Colonic mucosa (tissue), 4 donors: Measurements from ENCODE around the gene NFE2L1. TPM values are rescaled to one million over a fixed set of nuclear protein-coding genes. Genes with fewer than 3 reads are reported as not detected.

Experiments
- DNase-seq: peaks from one replicate; pipeline ENCODE4 v3.0.0-alpha.2; 2020
- H3K27ac ChIP-seq: fragments of 200-600 bp; one replicate; pipeline ENCODE4 v1.8.0; 2021
- H3K27me3 ChIP-seq: fragments of 200-600 bp; one replicate; pipeline ENCODE4 v1.8.0; 2021
- H3K36me3 ChIP-seq: fragments of 200-600 bp; one replicate; pipeline ENCODE4 v1.8.0; 2021
- H3K4me1 ChIP-seq: fragments of 200-600 bp; one replicate; pipeline ENCODE4 v1.8.0; 2021; ENCODE audit warnings: mild to moderate bottlenecking
- H3K4me3 ChIP-seq: fragments of 200-600 bp; one replicate; pipeline ENCODE4 v1.8.0; 2021
- H3K9ac ChIP-seq, 2 donors: one replicate each; pipeline ENCODE4 v1.7.0; 2013; ENCODE audit warnings: control low read depth in 2 of 2, low read depth in 2 of 2, low read length in 2 of 2
- H3K9me3 ChIP-seq: fragments of 200-600 bp; one replicate; pipeline ENCODE4 v1.8.0; 2021
- intact Hi-C: fragments of 100-400 bp; cut with DNase I; formaldehyde crosslinking; loops from one replicate; pipeline ENCODE4 v1.14.1; 2022
- total RNA-seq, 2 donors: library from RNA; stranded (reverse); fragmentation: NEBNext Ultra II Directional in 1 of 2; extraction: Animal tissue kit (Norgen Biotek cat#: 25700) in 1 of 2; gene quantifications; one replicate each; pipeline ENCODE4 v1.2.1, GENCODE V29; 2021
- TF ChIP-seq, protein P1 (sequence below): fragments of 200-600 bp; IDR thresholded peaks from one replicate; pipeline ENCODE4 v1.8.0; 2022; ENCODE audit warnings: antibody characterized with exemption, mild to moderate bottlenecking
- donor health status: healthy.
- donor health status: DM: no; HTN: no; CAD: no.
- donor health status: DM: no; HTN: no; CAD: no.

The NFE2L1 gene
- total RNA-seq, 2 donors from 2014 or later = 158 to 264 TPM

- intact Hi-C loops = no loop called here
- TF ChIP-seq, protein P1, sequence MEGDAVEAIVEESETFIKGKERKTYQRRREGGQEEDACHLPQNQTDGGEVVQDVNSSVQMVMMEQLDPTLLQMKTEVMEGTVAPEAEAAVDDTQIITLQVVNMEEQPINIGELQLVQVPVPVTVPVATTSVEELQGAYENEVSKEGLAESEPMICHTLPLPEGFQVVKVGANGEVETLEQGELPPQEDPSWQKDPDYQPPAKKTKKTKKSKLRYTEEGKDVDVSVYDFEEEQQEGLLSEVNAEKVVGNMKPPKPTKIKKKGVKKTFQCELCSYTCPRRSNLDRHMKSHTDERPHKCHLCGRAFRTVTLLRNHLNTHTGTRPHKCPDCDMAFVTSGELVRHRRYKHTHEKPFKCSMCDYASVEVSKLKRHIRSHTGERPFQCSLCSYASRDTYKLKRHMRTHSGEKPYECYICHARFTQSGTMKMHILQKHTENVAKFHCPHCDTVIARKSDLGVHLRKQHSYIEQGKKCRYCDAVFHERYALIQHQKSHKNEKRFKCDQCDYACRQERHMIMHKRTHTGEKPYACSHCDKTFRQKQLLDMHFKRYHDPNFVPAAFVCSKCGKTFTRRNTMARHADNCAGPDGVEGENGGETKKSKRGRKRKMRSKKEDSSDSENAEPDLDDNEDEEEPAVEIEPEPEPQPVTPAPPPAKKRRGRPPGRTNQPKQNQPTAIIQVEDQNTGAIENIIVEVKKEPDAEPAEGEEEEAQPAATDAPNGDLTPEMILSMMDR = no peak
- no peaks in the 10 kb centered on the region for H3K27me3 ChIP-seq
- peaks cover 8% of the 10 kb centered on the region for H3K36me3 ChIP-seq
- no peak for DNase-seq
- peaks cover 44% of the 10 kb centered on the region for H3K4me1 ChIP-seq
- no peak overlapping the region for H3K4me3 ChIP-seq
- no peak overlapping the region for H3K9ac ChIP-seq
- no peak overlapping the region for H3K27ac ChIP-seq
- no peaks in the 10 kb centered on the region for H3K9me3 ChIP-seq
Observed at GRCh38 chr17:48055531-48056245, 7.5 kb downstream of the NFE2L1 start.

DNA sequence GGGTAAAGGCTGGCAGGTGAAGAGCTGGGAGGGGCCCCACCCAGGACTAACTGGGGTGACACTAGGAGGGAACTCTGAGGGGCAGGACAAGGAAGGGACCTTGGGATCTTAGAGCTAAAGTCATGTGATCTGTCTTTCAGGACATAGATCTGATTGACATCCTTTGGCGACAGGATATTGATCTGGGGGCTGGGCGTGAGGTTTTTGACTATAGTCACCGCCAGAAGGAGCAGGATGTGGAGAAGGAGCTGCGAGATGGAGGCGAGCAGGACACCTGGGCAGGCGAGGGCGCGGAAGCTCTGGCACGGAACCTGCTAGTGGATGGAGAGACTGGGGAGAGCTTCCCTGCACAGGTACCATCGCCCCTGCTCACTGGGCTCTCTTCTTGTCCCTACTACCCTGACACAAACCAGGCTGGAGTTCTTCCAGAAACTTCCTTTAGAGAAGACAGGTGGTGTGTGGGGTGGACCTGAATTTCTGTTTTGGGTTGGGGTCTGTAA is 8.1 kb downstream of the NFE2L1 start:
- H3K27me3 ChIP-seq = no peaks in the 10 kb centered on the region
- intact Hi-C loops = no loop called here
- H3K27ac ChIP-seq = no peak overlapping the region
- H3K4me3 ChIP-seq = no peak overlapping the region
- no peak overlapping the region for H3K9ac ChIP-seq
- TF ChIP-seq, protein P1 = no peak
- no peak for DNase-seq
- H3K9me3 ChIP-seq = no peaks in the 10 kb centered on the region
- H3K4me1 ChIP-seq = peaks cover 37% of the 10 kb centered on the region
- H3K36me3 ChIP-seq = peaks cover 5% of the 10 kb centered on the region

GRCh38 chr17:48056879-48057278 is 8.7 kb downstream of the NFE2L1 start:
- H3K4me3 ChIP-seq = no peak overlapping the region
- peaks cover 3% of the 10 kb centered on the region for H3K36me3 ChIP-seq
- TF ChIP-seq, protein P1 = no peak
- no peaks in the 10 kb centered on the region for H3K9me3 ChIP-seq
- H3K9ac ChIP-seq = no peak overlapping the region
- H3K27me3 ChIP-seq = no peaks in the 10 kb centered on the region
- H3K4me1 ChIP-seq = peaks cover 32% of the 10 kb centered on the region
- H3K27ac ChIP-seq = no peak overlapping the region
- no peak for DNase-seq
- intact Hi-C loops = no loop called here

DNA sequence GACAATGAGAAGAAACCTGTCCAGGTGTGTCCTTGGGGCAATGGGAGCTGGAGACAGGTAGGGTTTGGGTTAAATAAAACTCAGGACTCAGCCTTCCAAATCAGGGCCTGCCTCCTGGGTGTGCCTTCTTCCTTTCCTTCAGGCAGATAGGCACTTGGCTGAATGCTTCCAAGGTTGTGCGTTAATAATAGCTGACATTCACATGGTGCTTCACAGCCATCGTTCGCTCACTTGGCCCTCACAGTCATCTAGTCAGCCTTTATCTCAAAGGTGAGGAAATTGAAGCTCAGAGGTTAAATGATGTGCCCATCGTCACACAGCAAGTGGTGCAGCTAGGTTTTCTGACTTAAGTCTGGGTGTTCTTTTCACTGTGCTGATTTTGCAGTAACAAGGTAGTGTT is 9.5 kb downstream of the NFE2L1 start:
- TF ChIP-seq, protein P1 = no peak
- Histone ChIP-seq H3K9ac (no peak overlapping the region), H3K27ac (no peak overlapping the region), H3K27me3 (no peaks in the 10 kb centered on the region), H3K36me3 (peaks cover 3% of the 10 kb centered on the region), H3K4me1 (peaks cover 24% of the 10 kb centered on the region), H3K9me3 (no peaks in the 10 kb centered on the region), H3K4me3 (no peak overlapping the region)
- no peak for DNase-seq
- intact Hi-C loops = no loop called here

DNA sequence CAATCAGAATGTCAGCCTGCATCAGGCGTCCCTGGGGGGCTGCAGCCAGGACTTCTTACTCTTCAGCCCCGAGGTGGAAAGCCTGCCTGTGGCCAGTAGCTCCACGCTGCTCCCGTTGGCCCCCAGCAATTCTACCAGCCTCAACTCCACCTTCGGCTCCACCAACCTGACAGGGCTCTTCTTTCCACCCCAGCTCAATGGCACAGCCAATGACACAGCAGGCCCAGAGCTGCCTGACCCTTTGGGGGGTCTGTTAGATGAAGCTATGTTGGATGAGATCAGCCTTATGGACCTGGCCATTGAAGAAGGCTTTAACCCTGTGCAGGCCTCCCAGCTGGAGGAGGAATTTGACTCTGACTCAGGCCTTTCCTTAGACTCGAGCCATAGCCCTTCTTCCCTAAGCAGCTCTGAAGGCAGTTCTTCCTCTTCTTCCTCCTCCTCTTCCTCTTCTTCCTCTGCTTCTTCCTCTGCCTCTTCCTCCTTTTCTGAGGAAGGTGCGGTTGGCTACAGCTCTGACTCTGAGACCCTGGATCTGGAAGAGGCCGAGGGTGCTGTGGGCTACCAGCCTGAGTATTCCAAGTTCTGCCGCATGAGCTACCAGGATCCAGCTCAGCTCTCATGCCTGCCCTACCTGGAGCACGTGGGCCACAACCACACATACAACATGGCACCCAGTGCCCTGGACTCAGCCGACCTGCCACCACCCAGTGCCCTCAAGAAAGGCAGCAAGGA is 10.4 kb downstream of the NFE2L1 start:
- Histone ChIP-seq H3K27ac (no peak overlapping the region), H3K36me3 (peaks cover 3% of the 10 kb centered on the region), H3K9me3 (no peaks in the 10 kb centered on the region), H3K9ac (no peak overlapping the region), H3K4me1 (peaks cover 15% of the 10 kb centered on the region), H3K4me3 (no peak overlapping the region), H3K27me3 (no peaks in the 10 kb centered on the region)
- DNase-seq = no peak
- TF ChIP-seq, protein P1 = no peak
- intact Hi-C loops = no loop called here
